A549 (cell line): Measurements from ENCODE around the gene HSP90B1. TPM values are rescaled to one million over a fixed set of nuclear protein-coding genes. Genes with fewer than 3 reads are reported as not detected.

Experiments
- ATAC-seq, 2 experiments: fragments of 200-7000 bp in 1 of 2; fragments of >200 bp in 1 of 2; cut with Nextera tagmentation in 1 of 2; cut with Tn5 transposase in 1 of 2; 3 replicates each; pipeline versions ENCODE4 v1.8.0 to v1.9.1; 2018 to 2020; ENCODE audit warnings: mild to moderate bottlenecking in 1 of 2, moderate library complexity in 1 of 2
- CTCF ChIA-PET: fragments of 300-600 bp; sonication (Branson Sonifier 250); formaldehyde crosslinking; extraction: SDS; loops from one replicate; lab custom pipeline; 2021; ENCODE audit warnings: antibody characterized with exemption, inconsistent platforms; lab: Yijun Ruan, JAX
- POLR2A ChIA-PET: fragments of 350-600 bp; formaldehyde crosslinking; extraction: SDS; loops from one replicate; lab custom pipeline; 2021; ENCODE audit warnings: antibody characterized with exemption, inconsistent platforms; lab: Yijun Ruan, JAX
- DNase-seq, 2 experiments: peaks; one replicate each; pipeline versions ENCODE4 v3.0.0 to v3.0.0-alpha.2; 2011 to 2016; ENCODE audit warnings: low read depth in 1 of 2, low spot score in 1 of 2
- FAIRE-seq: peaks from 2 replicates; lab custom pipeline; 2011; peaks lifted over from hg19 to GRCh38; lab: Jason Lieb, UNC
- H3K27ac ChIP-seq, 2 experiments: fragments of >200 bp; sonication (Bioruptor Twin); formaldehyde crosslinking; 3 replicates each; pipeline ENCODE4 v1.5.1; 2016 to 2017
- H3K4me1 ChIP-seq: fragments of >200 bp; sonication (Bioruptor Twin); formaldehyde crosslinking; 3 replicates; pipeline ENCODE4 v1.6.1; 2016
- H3K4me2 ChIP-seq: fragments of >200 bp; sonication (Bioruptor Twin); formaldehyde crosslinking; 3 replicates; pipeline ENCODE4 v1.6.1; 2016
- H3K4me3 ChIP-seq: fragments of >200 bp; sonication (Bioruptor Twin); formaldehyde crosslinking; 3 replicates; pipeline ENCODE4 v1.5.1; 2016
- H3K9me3 ChIP-seq: fragments of >200 bp; sonication (Bioruptor Twin); formaldehyde crosslinking; 3 replicates; pipeline ENCODE4 v1.6.1; 2016
- CBX2 ChIP-seq: fragments of 200-600 bp; sonication (generic); IDR thresholded peaks from 2 replicates; pipeline ENCODE4 v1.6.1; 2016; ENCODE audit warnings: low read depth, mild to moderate bottlenecking, borderline replicate concordance
- CTCF ChIP-seq: fragments of >200 bp; sonication (Bioruptor Twin); formaldehyde crosslinking; IDR thresholded peaks from 3 replicates; pipeline ENCODE4 v1.5.1; 2016
- E2F6 ChIP-seq: IDR thresholded peaks from 2 replicates; pipeline ENCODE4 v1.6.1; 2012; ENCODE audit warnings: low read depth, borderline replicate concordance
- ELK1 ChIP-seq: fragments of 150-350 bp; IDR thresholded peaks from 2 replicates; pipeline ENCODE4 v1.6.1; 2014; ENCODE audit warnings: low read depth, mild to moderate bottlenecking, low read length
- EP300 ChIP-seq, 2 experiments: fragments of >200 bp; sonication (Bioruptor Twin); formaldehyde crosslinking; IDR thresholded peaks; 2 replicates in 1 of 2; 3 replicates in 1 of 2; pipeline ENCODE4 v1.6.1; 2016 to 2017
- ESRRA ChIP-seq: fragments of 150-350 bp; IDR thresholded peaks from 2 replicates; pipeline ENCODE4 v1.6.1; 2014; ENCODE audit warnings: mild to moderate bottlenecking, low read length, borderline replicate concordance
- FOSL2 ChIP-seq, 2 experiments: fragments of 450-650 bp in 1 of 2; fragments of >200 bp in 1 of 2; sonication (Bioruptor Twin) in 1 of 2; formaldehyde crosslinking; IDR thresholded peaks; 2 replicates each; pipeline versions ENCODE4 v1.5.0 to v1.6.1; 2016 to 2020; ENCODE audit warnings: mild to moderate bottlenecking in 1 of 2, moderate library complexity in 1 of 2
- HDAC2 ChIP-seq: fragments of 200-600 bp; sonication (generic); IDR thresholded peaks from 2 replicates; pipeline ENCODE4 v1.6.1; 2016
- HEYL ChIP-seq: fragments of 250-450 bp; sonication (Bioruptor Pico); IDR thresholded peaks from 2 replicates; pipeline ENCODE4 v1.8.0; 2021; ENCODE audit warnings: mild to moderate bottlenecking, moderate library complexity
- HOXA7 ChIP-seq: fragments of 250-450 bp; sonication (Bioruptor Pico); IDR thresholded peaks from 2 replicates; pipeline ENCODE4 v1.5.0; 2020; ENCODE audit warnings: mild to moderate bottlenecking, moderate library complexity
- KDM1A ChIP-seq: fragments of 200-600 bp; sonication (generic); IDR thresholded peaks from 2 replicates; pipeline ENCODE4 v1.6.1; 2016; ENCODE audit warnings: low read depth, mild to moderate bottlenecking
- MAZ ChIP-seq: fragments of 150-350 bp; IDR thresholded peaks from 2 replicates; pipeline ENCODE4 v1.6.1; 2014; ENCODE audit warnings: antibody characterized with exemption, low read depth, low read length, borderline replicate concordance
- POLR2A ChIP-seq: IDR thresholded peaks from 2 replicates; pipeline ENCODE4 v1.6.1; 2012; ENCODE audit warnings: mild to moderate bottlenecking, low read length
- SREBF2 ChIP-seq: fragments of 450-650 bp; IDR thresholded peaks from 2 replicates; pipeline ENCODE4 v1.6.1; 2014; ENCODE audit warnings: mild to moderate bottlenecking, moderate library complexity
- WGBS: methylation state at CpG from one replicate; pipeline ENCODE4 v1.1.6; 2017; ENCODE audit errors: missing lambda C conversion rate; 5-methylcytosine and 5-hydroxymethylcytosine counted together
- polyA plus RNA-seq, 4 experiments: library from polyadenylated mRNA; depleted of rRNA in 3 of 4; stranded (reverse); fragments of >200 nt; fragmentation: RNase III in 1 of 4; extraction: RNeasy Plus Mini Kit Qiagen cat#74134 plus additional on column Dnase treatment in 1 of 4; gene quantifications; 2 replicates in 3 of 4; 3 replicates in 1 of 4; pipeline ENCODE4 v1.2.3, GENCODE V29; 2011 to 2017

Gene HSP90B1
- polyA plus RNA-seq, 2 of the 4 experiments (the other 2 are of a cell fraction): 624 to 915 TPM

- DNase-seq (no peak), ATAC-seq (no peak), FAIRE-seq (no peak)
- no peak overlapping the region for H3K4me3 ChIP-seq
- no peaks in the 10 kb centered on the region for H3K4me1 ChIP-seq
- WGBS: 44% methylated on average over 3 of the region's 3 CpGs
- TF ChIP-seq EP300 (IDR thresholded peaks at IDR 0.05) (no peak), POLR2A (no peak)
- no peak overlapping the region for H3K27ac ChIP-seq
- no peak overlapping the region for H3K4me2 ChIP-seq
- ChIA-PET CTCF (no interaction called here), POLR2A (interaction anchor here (0.6 kb wide), 1 partner anchor 12 kb away, joined by 3 read pairs; no protein-coding TSS in a partner anchor)
- H3K9me3 ChIP-seq: peaks cover 8% of the 10 kb centered on the region
These were observed 12.3 kb upstream of the HSP90B1 start for GRCh38 chr12:103917873-103918272.

- H3K27ac ChIP-seq: no peak overlapping the region
- H3K4me1 ChIP-seq: peaks cover 9% of the 10 kb centered on the region; the same call in 2 of the 3 replicates
- CTCF ChIA-PET: interaction anchor here (0.7 to 1.9 kb wide), 3 partner anchors 9 to 154 kb away, joined by 3 to 5 read pairs (median 3); no protein-coding TSS in a partner anchor
- no peaks in the 10 kb centered on the region for H3K9me3 ChIP-seq
- no peak for ATAC-seq
- 62% methylated on average over 9 of the region's 9 CpGs for WGBS
- no peak overlapping the region for H3K4me3 ChIP-seq
- no peak for FAIRE-seq
- DNase-seq: peak in 1 of 2 experiments; percentile 24
- POLR2A ChIA-PET: interaction anchor here (1.0 kb wide), 1 partner anchor 41 kb away, joined by 5 read pairs; the partner anchor contains the start of gene TDG
- no peak overlapping the region for H3K4me2 ChIP-seq
- TF ChIP-seq E2F6: no peak
- no peak for TF ChIP-seq FOSL2 (IDR thresholded peaks at IDR 0.05)
- TF ChIP-seq FOSL2 (CRISPR knock-in tag; IDR thresholded peaks at IDR 0.05): peak; percentile 30; the same call in 1 of the 2 replicates
- no peak for TF ChIP-seq CTCF
- TF ChIP-seq HDAC2: no peak
- no peak for TF ChIP-seq HEYL (CRISPR knock-in tag)
- TF ChIP-seq, all 56 proteins: peak for 1
These were observed 5.2 kb upstream of the HSP90B1 start for GRCh38 chr12:103924761-103925641.

- Histone ChIP-seq H3K4me2 (peak overlapping the region; percentile 92), H3K27ac (peak overlapping the region; percentile 90 to 91), H3K4me1 (peaks cover 27% of the 10 kb centered on the region), H3K4me3 (peak overlapping the region; percentile 55), H3K9me3 (no peaks in the 10 kb centered on the region)
- DNase-seq (no peak), FAIRE-seq (peak; percentile 13), ATAC-seq (no peak)
- TF ChIP-seq ELK1 (no peak), CBX2 (no peak), HOXA7 (CRISPR knock-in tag) (no peak), SREBF2 (no peak), ESRRA (no peak), MAZ (no peak), KDM1A (no peak)
- ChIA-PET CTCF (interaction anchor here (1.3 kb wide), 1 partner anchor 157 kb away, joined by 3 read pairs; no protein-coding TSS in a partner anchor), POLR2A (no interaction called here)
- WGBS: 89% methylated on average over 12 of the region's 12 CpGs
These were observed 1.5 kb upstream of the HSP90B1 start for GRCh38 chr12:103928682-103929045.
